ENCODE results near the gene ELP4.

ELP4 gene

DNA sequence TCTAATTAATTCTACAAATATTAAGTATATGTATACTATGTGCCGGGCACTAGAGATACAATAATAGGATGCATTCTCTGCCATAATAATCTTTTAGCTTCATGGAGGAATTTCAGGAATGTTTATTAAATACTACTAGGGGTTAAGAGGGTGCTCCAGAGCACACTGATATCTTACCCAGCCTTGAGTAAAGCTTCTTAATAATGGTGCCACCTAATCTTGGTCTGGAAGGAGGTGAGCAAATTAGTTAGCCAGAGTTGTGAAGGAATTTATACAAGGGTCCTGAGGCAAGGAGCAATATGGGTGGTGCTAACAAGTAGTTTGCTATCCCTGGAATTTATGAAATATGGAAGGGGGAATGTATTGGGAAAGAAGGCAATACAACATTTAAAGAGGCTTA lies 21.7 kb downstream of the ELP4 start:
- Histone ChIP-seq H3K79me2 (ENCODE audit: insufficient read depth, low read length) (no peaks in the 10 kb centered on the region), H3F3A (ENCODE audit: insufficient read depth) (no peaks in the 10 kb centered on the region), H3K4me3 (ENCODE audit: insufficient read depth, low read length, poor library complexity, severe bottlenecking) (no peak overlapping the region), H3K36me3 (ENCODE audit: low read length) (no peaks in the 10 kb centered on the region), H3K9ac (ENCODE audit: low read length) (no peak overlapping the region), H2AFZ (ENCODE audit: low read depth, low read length, severe bottlenecking) (no peak overlapping the region), H3K4me2 (ENCODE audit: low read depth, low read length, poor library complexity, severe bottlenecking) (no peak overlapping the region), H3K9me2 (replicated peaks; ENCODE audit: insufficient read depth, low read length) (no peaks in the 10 kb centered on the region), H3K27me3 (ENCODE audit: low read length) (no peaks in the 10 kb centered on the region), H4K20me1 (ENCODE audit: low read depth, low read length) (no peaks in the 10 kb centered on the region), H3K9me3 (ENCODE audit: insufficient read depth, low read length) (no peaks in the 10 kb centered on the region), H3K27ac (ENCODE audit: low read depth, low read length) (no peak overlapping the region)
- no peak for TF ChIP-seq EZH2phosphoT487 (conservative IDR thresholded peaks at IDR 0.05; ENCODE audit: low read length)

- Histone ChIP-seq H3K9ac (ENCODE audit: low read length) (no peak overlapping the region), H4K20me1 (ENCODE audit: low read depth, low read length) (no peaks in the 10 kb centered on the region), H3K36me3 (ENCODE audit: low read length) (peaks cover 6% of the 10 kb centered on the region; the same call in 1 of the 2 replicates), H3K4me2 (ENCODE audit: low read depth, low read length, poor library complexity, severe bottlenecking) (no peak overlapping the region), H2AFZ (ENCODE audit: low read depth, low read length, severe bottlenecking) (no peak overlapping the region), H3K9me2 (replicated peaks; ENCODE audit: insufficient read depth, low read length) (no peaks in the 10 kb centered on the region), H3K79me2 (ENCODE audit: insufficient read depth, low read length) (no peaks in the 10 kb centered on the region), H3K27ac (ENCODE audit: low read depth, low read length) (no peak overlapping the region), H3F3A (ENCODE audit: insufficient read depth) (no peaks in the 10 kb centered on the region), H3K27me3 (ENCODE audit: low read length) (no peaks in the 10 kb centered on the region), H3K9me3 (ENCODE audit: insufficient read depth, low read length) (no peaks in the 10 kb centered on the region), H3K4me3 (ENCODE audit: insufficient read depth, low read length, poor library complexity, severe bottlenecking) (no peak overlapping the region)
- TF ChIP-seq, protein P1, sequence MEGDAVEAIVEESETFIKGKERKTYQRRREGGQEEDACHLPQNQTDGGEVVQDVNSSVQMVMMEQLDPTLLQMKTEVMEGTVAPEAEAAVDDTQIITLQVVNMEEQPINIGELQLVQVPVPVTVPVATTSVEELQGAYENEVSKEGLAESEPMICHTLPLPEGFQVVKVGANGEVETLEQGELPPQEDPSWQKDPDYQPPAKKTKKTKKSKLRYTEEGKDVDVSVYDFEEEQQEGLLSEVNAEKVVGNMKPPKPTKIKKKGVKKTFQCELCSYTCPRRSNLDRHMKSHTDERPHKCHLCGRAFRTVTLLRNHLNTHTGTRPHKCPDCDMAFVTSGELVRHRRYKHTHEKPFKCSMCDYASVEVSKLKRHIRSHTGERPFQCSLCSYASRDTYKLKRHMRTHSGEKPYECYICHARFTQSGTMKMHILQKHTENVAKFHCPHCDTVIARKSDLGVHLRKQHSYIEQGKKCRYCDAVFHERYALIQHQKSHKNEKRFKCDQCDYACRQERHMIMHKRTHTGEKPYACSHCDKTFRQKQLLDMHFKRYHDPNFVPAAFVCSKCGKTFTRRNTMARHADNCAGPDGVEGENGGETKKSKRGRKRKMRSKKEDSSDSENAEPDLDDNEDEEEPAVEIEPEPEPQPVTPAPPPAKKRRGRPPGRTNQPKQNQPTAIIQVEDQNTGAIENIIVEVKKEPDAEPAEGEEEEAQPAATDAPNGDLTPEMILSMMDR (IDR thresholded peaks at IDR 0.05; ENCODE audit: insufficient read depth, low read length, poor library complexity, severe bottlenecking), result no peak
- no peak for TF ChIP-seq EZH2phosphoT487 (conservative IDR thresholded peaks at IDR 0.05; ENCODE audit: low read length)
These were observed 25.9 kb downstream of the ELP4 start for GRCh38 chr11:31535479-31535878.

GRCh38 chr11:31542862-31543261 lies 33.3 kb downstream of the ELP4 start:
- H3K27ac ChIP-seq (ENCODE audit: low read depth, low read length), result no peak overlapping the region
- no peaks in the 10 kb centered on the region for H3K27me3 ChIP-seq (ENCODE audit: low read length)
- H3K9me2 ChIP-seq (replicated peaks; ENCODE audit: insufficient read depth, low read length), result no peaks in the 10 kb centered on the region
- TF ChIP-seq, protein P1 (IDR thresholded peaks at IDR 0.05; ENCODE audit: insufficient read depth, low read length, poor library complexity, severe bottlenecking), result no peak
- no peak for TF ChIP-seq EZH2phosphoT487 (conservative IDR thresholded peaks at IDR 0.05; ENCODE audit: low read length)
- no peaks in the 10 kb centered on the region for H3K79me2 ChIP-seq (ENCODE audit: insufficient read depth, low read length)
- H3K4me3 ChIP-seq (ENCODE audit: insufficient read depth, low read length, poor library complexity, severe bottlenecking), result no peak overlapping the region
- H3F3A ChIP-seq (ENCODE audit: insufficient read depth), result no peaks in the 10 kb centered on the region
- H3K4me2 ChIP-seq (ENCODE audit: low read depth, low read length, poor library complexity, severe bottlenecking), result no peak overlapping the region
- H3K9ac ChIP-seq (ENCODE audit: low read length), result no peak overlapping the region
- no peaks in the 10 kb centered on the region for H3K9me3 ChIP-seq (ENCODE audit: insufficient read depth, low read length)
- H3K36me3 ChIP-seq (ENCODE audit: low read length), result peaks cover 31% of the 10 kb centered on the region
- H4K20me1 ChIP-seq (ENCODE audit: low read depth, low read length), result no peaks in the 10 kb centered on the region
- no peak overlapping the region for H2AFZ ChIP-seq (ENCODE audit: low read depth, low read length, severe bottlenecking)

DNA sequence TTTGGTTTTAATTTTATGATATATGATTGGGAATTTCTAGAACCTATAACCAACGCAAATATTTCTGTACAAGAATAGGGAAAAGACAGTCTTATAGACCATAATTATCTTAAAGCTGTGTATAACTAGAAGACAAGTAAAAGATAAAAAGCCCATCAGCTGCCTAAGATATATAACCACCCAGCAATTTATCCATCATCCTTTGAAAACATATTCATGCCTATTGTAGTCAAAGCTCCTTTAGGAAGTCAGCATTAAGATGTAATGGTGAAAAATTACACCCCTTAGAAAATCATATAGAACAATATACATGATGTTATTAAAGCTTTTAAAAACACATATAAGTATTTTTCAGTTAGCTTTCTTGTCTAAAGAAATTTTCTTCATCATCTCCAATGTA lies 46.4 kb downstream of the ELP4 start:
- no peaks in the 10 kb centered on the region for H4K20me1 ChIP-seq (ENCODE audit: low read depth, low read length)
- no peak overlapping the region for H3K9ac ChIP-seq (ENCODE audit: low read length)
- H3K79me2 ChIP-seq (ENCODE audit: insufficient read depth, low read length), result no peaks in the 10 kb centered on the region
- H3K27me3 ChIP-seq (ENCODE audit: low read length), result no peaks in the 10 kb centered on the region
- H3K9me3 ChIP-seq (ENCODE audit: insufficient read depth, low read length), result no peaks in the 10 kb centered on the region
- H3K4me2 ChIP-seq (ENCODE audit: low read depth, low read length, poor library complexity, severe bottlenecking), result no peak overlapping the region
- no peak overlapping the region for H2AFZ ChIP-seq (ENCODE audit: low read depth, low read length, severe bottlenecking)
- H3F3A ChIP-seq (ENCODE audit: insufficient read depth), result no peaks in the 10 kb centered on the region
- H3K36me3 ChIP-seq (ENCODE audit: low read length), result no peaks in the 10 kb centered on the region
- no peak overlapping the region for H3K4me3 ChIP-seq (ENCODE audit: insufficient read depth, low read length, poor library complexity, severe bottlenecking)
- H3K27ac ChIP-seq (ENCODE audit: low read depth, low read length), result no peak overlapping the region
- no peak for TF ChIP-seq EZH2phosphoT487 (conservative IDR thresholded peaks at IDR 0.05; ENCODE audit: low read length)
- TF ChIP-seq, protein P1 (IDR thresholded peaks at IDR 0.05; ENCODE audit: insufficient read depth, low read length, poor library complexity, severe bottlenecking), result no peak
- no peaks in the 10 kb centered on the region for H3K9me2 ChIP-seq (replicated peaks; ENCODE audit: insufficient read depth, low read length)

Measured in SU-DHL-6 (cell line).